Smooth muscle cell (in vitro differentiated cells): ENCODE data around the gene COL13A1. TPM values are rescaled to one million over a fixed set of nuclear protein-coding genes. Genes with fewer than 3 reads are reported as not detected.

ENCODE experiments used
- DNase-seq: peaks from one replicate; lab custom pipeline; 2025; ENCODE audit not compliant: unreplicated experiment; lab: John Stamatoyannopoulos, UW
- H2AFZ ChIP-seq: fragments of 200-600 bp; sonication (generic); 2 replicates; pipeline ENCODE4 v1.6.0; 2016; ENCODE audit warnings: antibody characterized with exemption, low read depth, mild to moderate bottlenecking
- H3F3A ChIP-seq: fragments of 200-600 bp; sonication (generic); 2 replicates; pipeline ENCODE4 v1.6.0; 2017; ENCODE audit warnings: antibody characterized with exemption, low read depth
- H3K27ac ChIP-seq: fragments of 200-600 bp; sonication (generic); 2 replicates; pipeline ENCODE4 v1.5.1; 2016; ENCODE audit warnings: low read depth, mild to moderate bottlenecking
- H3K27me3 ChIP-seq: fragments of 200-600 bp; sonication (generic); 2 replicates; pipeline ENCODE4 v1.6.1; 2016; ENCODE audit warnings: low read depth, mild to moderate bottlenecking
- H3K36me3 ChIP-seq: fragments of 200-600 bp; sonication (generic); 2 replicates; pipeline ENCODE4 v1.5.1; 2016; ENCODE audit warnings: low read depth
- H3K4me1 ChIP-seq: fragments of 200-600 bp; sonication (generic); 2 replicates; pipeline ENCODE4 v1.5.1; 2016; ENCODE audit warnings: low read depth
- H3K4me2 ChIP-seq: fragments of 200-600 bp; sonication (generic); 2 replicates; pipeline ENCODE4 v1.6.0; 2016; ENCODE audit warnings: mild to moderate bottlenecking
- H3K4me3 ChIP-seq: fragments of 200-600 bp; sonication (generic); 2 replicates; pipeline ENCODE4 v1.5.1; 2016; ENCODE audit warnings: mild to moderate bottlenecking
- H3K79me2 ChIP-seq: fragments of 200-600 bp; sonication (generic); 2 replicates; pipeline ENCODE4 v1.6.0; 2016; ENCODE audit warnings: low read depth, mild to moderate bottlenecking
- H3K9ac ChIP-seq: fragments of 200-600 bp; sonication (generic); 2 replicates; pipeline ENCODE4 v1.6.0; 2016; ENCODE audit warnings: low read depth
- H3K9me3 ChIP-seq: fragments of 200-600 bp; sonication (generic); replicated peaks from 2 replicates; pipeline ENCODE4 v1.5.1; 2016; ENCODE audit warnings: low read depth
- H4K20me1 ChIP-seq: fragments of 200-600 bp; sonication (generic); 2 replicates; pipeline ENCODE4 v1.6.0; 2016; ENCODE audit warnings: low read depth
- WGBS: methylation state at CpG from one replicate; pipeline ENCODE4 v1.1.7; 2016; ENCODE audit warnings: low lambda C conversion rate; 5-methylcytosine and 5-hydroxymethylcytosine counted together
- polyA plus RNA-seq: library from polyadenylated mRNA; unstranded; fragments of >200 nt; fragmentation: Nextera tagmentation; extraction: Ambion mirVana; gene quantifications from 2 replicates; pipeline ENCODE4 v1.2.1, GENCODE V29; 2016
- total RNA-seq: library from RNA; depleted of rRNA; stranded (reverse); fragments of >200 nt; gene quantifications from 2 replicates; pipeline ENCODE4 v1.2.3, GENCODE V29; 2014
- TF ChIP-seq, protein P1 (sequence below): fragments of 200-600 bp; sonication (generic); IDR thresholded peaks from 2 replicates; pipeline ENCODE4 v1.5.1; 2017; ENCODE audit warnings: borderline replicate concordance, mild to moderate bottlenecking, antibody characterized with exemption; ENCODE audit not compliant: insufficient read depth, poor library complexity, severe bottlenecking

COL13A1 gene
- total and polyA plus RNA-seq, 2 experiments from 2014 or later, result 6.1 to 15.0 TPM

- TF ChIP-seq, protein P1, sequence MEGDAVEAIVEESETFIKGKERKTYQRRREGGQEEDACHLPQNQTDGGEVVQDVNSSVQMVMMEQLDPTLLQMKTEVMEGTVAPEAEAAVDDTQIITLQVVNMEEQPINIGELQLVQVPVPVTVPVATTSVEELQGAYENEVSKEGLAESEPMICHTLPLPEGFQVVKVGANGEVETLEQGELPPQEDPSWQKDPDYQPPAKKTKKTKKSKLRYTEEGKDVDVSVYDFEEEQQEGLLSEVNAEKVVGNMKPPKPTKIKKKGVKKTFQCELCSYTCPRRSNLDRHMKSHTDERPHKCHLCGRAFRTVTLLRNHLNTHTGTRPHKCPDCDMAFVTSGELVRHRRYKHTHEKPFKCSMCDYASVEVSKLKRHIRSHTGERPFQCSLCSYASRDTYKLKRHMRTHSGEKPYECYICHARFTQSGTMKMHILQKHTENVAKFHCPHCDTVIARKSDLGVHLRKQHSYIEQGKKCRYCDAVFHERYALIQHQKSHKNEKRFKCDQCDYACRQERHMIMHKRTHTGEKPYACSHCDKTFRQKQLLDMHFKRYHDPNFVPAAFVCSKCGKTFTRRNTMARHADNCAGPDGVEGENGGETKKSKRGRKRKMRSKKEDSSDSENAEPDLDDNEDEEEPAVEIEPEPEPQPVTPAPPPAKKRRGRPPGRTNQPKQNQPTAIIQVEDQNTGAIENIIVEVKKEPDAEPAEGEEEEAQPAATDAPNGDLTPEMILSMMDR, result no peak
- H3K9ac ChIP-seq, result no peak overlapping the region
- peaks cover 20% of the 10 kb centered on the region for H3K4me1 ChIP-seq
- H3K4me2 ChIP-seq, result no peak overlapping the region
- no peaks in the 10 kb centered on the region for H3K79me2 ChIP-seq
- H4K20me1 ChIP-seq, result no peaks in the 10 kb centered on the region
- H3K36me3 ChIP-seq, result no peaks in the 10 kb centered on the region
- no peaks in the 10 kb centered on the region for H3K9me3 ChIP-seq
- H3F3A ChIP-seq, result no peaks in the 10 kb centered on the region
- no peak overlapping the region for H3K4me3 ChIP-seq
- H3K27me3 ChIP-seq, result no peaks in the 10 kb centered on the region
- H2AFZ ChIP-seq, result no peak overlapping the region
- H3K27ac ChIP-seq, result no peak overlapping the region
- no peak for DNase-seq
- WGBS, result 80% methylated on average over 7 of the region's 7 CpGs
These were observed 155.1 kb downstream of the COL13A1 start for GRCh38 chr10:69956741-69957230.

DNA sequence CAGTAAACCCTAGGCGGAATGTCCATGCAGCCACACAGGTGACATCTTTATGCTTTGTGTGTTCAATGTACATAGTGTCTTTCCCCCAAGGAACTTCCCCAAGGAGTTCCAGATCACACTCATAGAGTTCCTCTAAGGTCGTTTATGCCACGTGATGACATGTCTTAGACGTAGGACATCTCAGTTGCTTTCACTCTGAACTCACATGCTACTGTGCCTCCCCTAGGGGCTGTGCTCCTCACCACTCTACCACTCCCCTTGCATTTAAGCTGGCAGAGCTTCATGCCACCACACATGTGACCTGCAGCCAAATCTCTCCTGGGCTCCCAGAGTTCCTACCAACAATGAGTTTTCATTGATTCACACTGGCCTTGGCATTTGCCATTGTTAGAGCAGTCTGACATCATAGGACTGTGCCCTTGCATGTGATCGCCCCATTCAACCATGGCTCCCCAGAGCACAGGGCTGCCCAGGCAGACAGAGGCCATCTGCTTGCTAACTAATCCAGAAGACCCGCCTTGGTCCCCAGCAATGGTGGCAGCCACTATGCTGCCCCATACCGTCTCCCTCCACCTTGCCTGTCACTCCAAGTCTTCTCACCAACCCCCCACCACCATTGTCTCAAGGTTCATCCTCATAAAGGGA, 155.7 kb downstream of the COL13A1 start:
- TF ChIP-seq, protein P1, result no peak
- Histone ChIP-seq H4K20me1 (no peaks in the 10 kb centered on the region), H3K9ac (no peak overlapping the region), H3K4me3 (no peak overlapping the region), H3K4me1 (peaks cover 14% of the 10 kb centered on the region), H3K27me3 (no peaks in the 10 kb centered on the region), H3K4me2 (no peak overlapping the region), H3K36me3 (no peaks in the 10 kb centered on the region), H3K9me3 (no peaks in the 10 kb centered on the region), H3K79me2 (no peaks in the 10 kb centered on the region), H3F3A (no peaks in the 10 kb centered on the region), H3K27ac (no peak overlapping the region), H2AFZ (no peak overlapping the region)
- DNase-seq, result no peak
- 93% methylated on average over 7 of the region's 7 CpGs for WGBS

GRCh38 chr10:69957886-69958555, 156.3 kb downstream of the COL13A1 start:
- no peaks in the 10 kb centered on the region for H3K9me3 ChIP-seq
- H3K4me2 ChIP-seq, result no peak overlapping the region
- no peak overlapping the region for H3K27ac ChIP-seq
- TF ChIP-seq, protein P1, result peak; percentile 65
- H3K36me3 ChIP-seq, result no peaks in the 10 kb centered on the region
- H3K4me1 ChIP-seq, result peaks cover 10% of the 10 kb centered on the region
- H3F3A ChIP-seq, result no peaks in the 10 kb centered on the region
- DNase-seq, result no peak
- H3K9ac ChIP-seq, result no peak overlapping the region
- H3K79me2 ChIP-seq, result no peaks in the 10 kb centered on the region
- no peak overlapping the region for H2AFZ ChIP-seq
- 81% methylated on average over 6 of the region's 6 CpGs for WGBS
- H4K20me1 ChIP-seq, result no peaks in the 10 kb centered on the region
- no peak overlapping the region for H3K4me3 ChIP-seq
- H3K27me3 ChIP-seq, result peaks cover 2% of the 10 kb centered on the region
